Renal pelvis (tissue), 3 donors: ENCODE data around the gene LENG9. TPM values are rescaled to one million over a fixed set of nuclear protein-coding genes. Genes with fewer than 3 reads are reported as not detected.

Source experiments
- polyA plus RNA-seq, 3 donors: library from polyadenylated mRNA; unstranded; fragments of 120-200 nt; gene quantifications; one replicate each; pipeline ENCODE4 v1.2.1, GENCODE V29; 2013; ENCODE audit not compliant: insufficient read length in 3 of 3

LENG9 gene
- polyA plus RNA-seq, 3 donors: 1.9 to 2.4 (median 2.2) TPM

Other genes with a start within 250 kb of the LENG9 start
- gene LILRB3, start 240.8 kb downstream of the LENG9 start, polyA plus RNA-seq: 1 to 10 TPM; 1.6 to 2.4 (median 1.6) TPM
- gene LILRA6, start 221.0 kb downstream of the LENG9 start, polyA plus RNA-seq: under 1 TPM; 0.34 to 0.70 (median 0.53) TPM
- 1 to 10 TPM; 1.7 to 2.2 (median 2.1) TPM for gene LILRB5, start 206.5 kb downstream of the LENG9 start, polyA plus RNA-seq
- gene LILRB2, start 182.7 kb downstream of the LENG9 start, polyA plus RNA-seq: 1 to 10 TPM in 2 of 3 donors, under 1 TPM in 1; 0.95 to 1.2 (median 1.0) TPM
- under 1 TPM; 0.33 to 0.38 (median 0.37) TPM for gene LILRA5, start 150.6 kb downstream of the LENG9 start, polyA plus RNA-seq
- under 1 TPM in 1 of 3 donors, not detected in 2; 0.07 TPM for gene LILRA4, start 124.6 kb downstream of the LENG9 start, polyA plus RNA-seq
- 1 to 10 TPM; 3.6 to 7.3 (median 4.3) TPM for gene LAIR1, start 98.8 kb downstream of the LENG9 start, polyA plus RNA-seq
- 10 to 100 TPM; 11.5 to 14.4 (median 14.1) TPM for gene TTYH1, start 48.3 kb downstream of the LENG9 start, polyA plus RNA-seq
- gene LENG8, start 14.6 kb downstream of the LENG9 start, polyA plus RNA-seq: 100 to 1,000 TPM; 156 to 228 (median 218) TPM
- gene CDC42EP5, start 9.5 kb upstream of the LENG9 start, polyA plus RNA-seq: 10 to 100 TPM; 27.1 to 46.5 (median 40.9) TPM
- under 1 TPM in 1 of 3 donors, not detected in 2; 0.56 TPM for gene LAIR2, start 39.1 kb upstream of the LENG9 start, polyA plus RNA-seq
- 1 to 10 TPM in 1 of 3 donors, under 1 TPM in 2; 0.58 to 1.1 (median 0.73) TPM for gene LILRA2, start 110.0 kb upstream of the LENG9 start, polyA plus RNA-seq
- gene LILRA1, start 129.9 kb upstream of the LENG9 start, polyA plus RNA-seq: under 1 TPM; 0.43 to 0.53 (median 0.53) TPM
- gene LILRB1, start 166.7 kb upstream of the LENG9 start, polyA plus RNA-seq: 1 to 10 TPM in 2 of 3 donors, under 1 TPM in 1; 0.91 to 1.4 (median 1.3) TPM
- gene LILRB4, start 199.2 kb upstream of the LENG9 start, polyA plus RNA-seq: 1 to 10 TPM; 1.1 to 1.3 (median 1.2) TPM